Fibroblast of skin of back (primary cell): ENCODE results near the gene LRP2.
A peak's percentile ranks its signal among the peaks of the same experiment; 100 is the strongest.

Source experiments
- DNase-seq: peaks from one replicate; pipeline ENCODE4 v3.0.0-alpha.2; 2013

LRP2 gene

DNA sequence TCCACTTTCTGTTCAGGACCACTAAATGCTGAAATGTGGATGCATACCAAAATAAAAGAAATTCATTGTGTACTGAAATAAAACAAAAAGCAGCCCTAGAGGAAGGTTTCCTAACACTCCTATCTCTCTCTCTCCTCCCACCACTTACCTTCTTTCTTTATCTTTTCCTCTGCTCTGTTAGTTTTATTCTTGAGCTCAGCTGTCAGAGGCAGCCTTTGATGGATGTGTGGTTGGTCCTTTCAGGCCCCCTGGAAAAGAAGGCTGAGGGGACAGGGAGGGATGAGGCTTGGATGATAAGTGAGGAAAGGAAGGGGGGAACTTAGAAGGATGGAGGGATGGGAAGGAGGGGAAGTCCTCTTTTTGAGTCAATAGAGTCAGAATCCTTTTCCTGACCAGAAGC, 245.3 kb downstream of the LRP2 start:
- DNase-seq, result no peak

GRCh38 chr2:169116327-169116726, 246.0 kb downstream of the LRP2 start:
- no peak for DNase-seq

GRCh38 chr2:169114056-169114455, 248.3 kb downstream of the LRP2 start:
- DNase-seq, result no peak

DNA sequence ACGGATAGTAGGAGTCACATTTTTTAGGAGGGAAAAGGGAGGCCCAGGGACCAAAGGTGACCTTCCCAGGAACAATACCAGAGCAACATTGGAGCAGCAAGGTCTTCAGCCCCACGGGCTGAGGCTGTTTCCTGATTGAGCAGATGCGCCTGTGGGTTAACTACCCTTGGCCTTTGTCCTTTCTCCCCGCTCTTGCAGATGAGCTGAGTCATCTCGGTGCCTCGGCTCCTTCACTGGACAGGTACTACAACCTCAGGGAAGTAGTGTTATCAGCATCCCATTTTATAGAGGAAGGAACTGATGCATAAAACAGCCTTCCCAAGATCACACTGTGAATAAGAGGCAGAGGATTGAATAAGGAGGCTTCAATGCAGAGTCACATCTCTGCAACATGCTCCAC, 249.5 kb downstream of the LRP2 start:
- no peak for DNase-seq

DNA sequence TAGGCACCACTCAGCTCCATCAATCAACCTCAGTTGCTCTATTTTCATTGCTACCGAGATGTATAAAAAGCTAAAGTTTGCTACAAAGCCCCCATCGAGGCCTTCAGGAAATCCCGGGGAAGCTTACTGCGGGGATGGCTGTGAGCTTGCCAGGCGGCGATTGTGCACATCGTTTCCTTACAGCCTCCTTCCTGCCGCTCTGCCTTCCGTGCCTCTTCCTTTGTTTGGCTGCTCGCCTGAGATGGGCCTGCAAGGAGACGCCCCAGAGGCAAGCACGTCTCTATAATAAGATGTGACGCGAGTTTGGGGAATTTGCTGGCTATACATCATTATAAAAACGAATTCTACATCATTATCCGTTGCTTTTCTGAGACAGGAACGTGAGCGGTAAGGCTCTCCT, 251.4 kb downstream of the LRP2 start:
- DNase-seq, result no peak

DNA sequence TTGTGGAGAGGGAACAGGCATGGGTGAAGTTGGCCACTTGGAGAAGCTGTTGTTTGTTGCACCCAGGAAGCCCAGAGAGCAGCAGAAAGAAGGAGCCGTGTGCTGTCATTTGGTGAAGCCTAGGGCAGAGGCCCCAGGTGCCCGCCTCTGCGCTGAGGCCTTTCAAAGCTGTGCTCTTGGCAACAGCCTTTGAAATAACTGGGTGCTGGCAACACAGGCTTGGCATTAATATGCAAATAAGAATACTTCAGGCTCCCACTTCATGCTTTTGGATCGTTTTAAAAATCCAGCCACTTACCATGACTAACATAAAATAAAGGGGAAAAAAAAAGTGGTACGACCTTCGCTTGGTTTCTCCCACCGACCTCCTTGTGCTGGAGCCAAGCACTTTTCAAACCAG, 251.9 kb downstream of the LRP2 start:
- DNase-seq, result no peak

DNA sequence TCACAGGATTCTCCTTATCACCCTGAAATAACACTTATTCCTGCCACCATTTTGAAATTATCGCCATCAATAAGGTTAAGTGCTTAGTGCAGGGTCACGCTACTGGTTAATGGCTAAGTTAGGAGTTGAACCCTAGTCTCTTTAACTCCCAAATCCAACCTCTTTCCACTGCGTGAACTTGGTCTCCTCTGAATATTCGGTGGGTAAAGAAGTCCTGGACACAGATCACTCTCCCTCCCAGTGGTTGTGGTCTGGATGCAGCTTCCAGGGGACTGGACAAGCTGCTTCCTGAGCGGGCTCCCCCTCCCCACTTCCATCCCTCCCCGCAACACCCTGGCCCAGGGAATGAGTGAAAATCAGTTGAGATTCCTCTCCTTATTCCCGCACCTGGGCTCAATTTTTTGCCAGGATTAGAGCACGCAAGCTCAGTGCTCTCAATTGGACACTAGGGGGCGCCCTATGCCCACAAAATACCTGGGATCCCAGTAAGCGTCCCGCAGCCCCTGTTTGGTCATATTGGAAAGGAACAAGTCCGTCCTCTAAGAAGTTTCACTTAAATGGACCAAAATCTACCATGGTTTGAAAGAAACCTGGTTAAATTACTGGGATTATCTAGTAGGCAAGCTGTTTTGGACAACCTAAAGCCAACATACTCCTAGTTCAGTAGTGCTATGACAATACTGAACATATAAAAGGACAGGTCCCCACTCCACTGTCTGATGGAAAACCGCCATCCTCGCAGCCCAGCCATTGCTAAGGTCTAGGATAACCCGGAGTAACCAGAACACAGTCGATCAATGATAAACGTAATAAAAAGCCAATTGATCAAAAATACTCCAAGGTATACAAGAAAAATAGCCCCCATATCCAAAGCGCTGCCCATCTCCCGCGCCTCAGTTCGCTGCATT, 252.6 kb downstream of the LRP2 start:
- peak; percentile 55 for DNase-seq

GRCh38 chr2:169108099-169108884, 254.0 kb downstream of the LRP2 start:
- DNase-seq, result no peak

DNA sequence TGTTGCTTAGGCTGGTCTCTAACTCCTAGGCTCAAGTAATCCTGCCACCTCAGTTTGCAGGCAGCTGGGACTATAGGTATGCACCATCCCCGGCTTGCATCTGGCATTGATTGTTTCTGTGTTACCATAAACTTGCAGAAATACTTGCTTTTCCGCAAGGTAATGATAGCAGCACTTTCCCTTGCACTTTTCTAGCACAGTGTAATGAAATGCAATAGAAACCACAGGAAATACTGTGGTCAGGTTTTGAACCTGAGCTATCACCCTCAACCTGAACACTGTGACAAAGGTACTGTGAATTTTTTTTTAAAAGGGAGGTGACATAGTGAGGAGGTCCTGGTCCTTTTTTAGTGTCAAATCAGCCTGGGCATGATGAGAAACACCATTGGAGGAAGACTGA, 254.7 kb downstream of the LRP2 start:
- DNase-seq, result no peak

DNA sequence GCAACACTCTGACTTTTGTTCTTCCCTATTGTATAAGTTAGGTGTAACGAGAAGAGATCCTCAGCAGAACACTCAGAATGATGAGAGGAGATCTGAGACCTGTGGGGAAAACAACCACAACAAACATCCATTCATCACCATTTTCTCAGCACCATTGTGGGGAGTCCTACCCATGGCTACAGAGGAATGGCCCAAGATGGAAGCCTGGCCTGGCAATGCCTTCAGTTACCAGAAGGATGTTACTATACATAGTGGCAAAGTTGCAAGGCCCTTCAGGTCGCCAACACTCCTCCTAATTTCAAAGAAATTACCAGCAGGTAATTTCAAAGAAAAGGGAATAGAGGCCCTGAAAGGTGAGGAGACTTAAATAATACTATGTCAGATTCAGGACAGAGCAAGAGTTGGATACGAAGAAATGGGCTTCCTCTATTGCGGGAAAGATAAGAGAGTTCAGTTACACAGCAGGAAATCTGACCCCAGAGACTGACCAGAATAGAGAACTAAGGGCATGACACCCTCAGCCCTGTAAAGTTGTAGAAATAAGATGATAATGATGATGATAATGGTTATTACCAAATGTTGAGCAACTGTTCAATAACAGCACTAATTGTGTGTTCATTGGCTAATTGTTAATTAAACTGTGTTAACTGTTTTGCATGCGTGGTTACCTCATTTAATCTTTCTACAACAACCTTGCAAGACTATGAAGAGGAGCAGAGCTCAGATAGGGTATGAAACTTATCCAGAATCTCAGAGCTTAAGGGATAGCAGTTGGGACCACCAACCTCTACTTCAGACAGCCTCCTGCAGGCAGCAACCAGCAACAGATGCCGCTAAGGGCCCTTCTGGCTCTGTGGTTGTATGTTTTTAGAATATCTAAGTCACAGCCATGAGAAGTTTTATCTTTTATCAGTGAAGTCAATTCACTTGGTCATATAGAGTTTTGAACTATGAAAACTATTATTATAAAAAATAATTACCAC, 255.5 kb downstream of the LRP2 start:
- DNase-seq, result no peak

- DNase-seq, result no peak
These were observed 256.2 kb downstream of the LRP2 start for GRCh38 chr2:169106134-169106533.

GRCh38 chr2:169105476-169105875, 256.9 kb downstream of the LRP2 start:
- DNase-seq, result no peak

- no peak for DNase-seq
These were observed 257.5 kb downstream of the LRP2 start for GRCh38 chr2:169104848-169105247.

GRCh38 chr2:169095621-169096105, 266.7 kb downstream of the LRP2 start:
- peak; percentile 73 for DNase-seq

DNA sequence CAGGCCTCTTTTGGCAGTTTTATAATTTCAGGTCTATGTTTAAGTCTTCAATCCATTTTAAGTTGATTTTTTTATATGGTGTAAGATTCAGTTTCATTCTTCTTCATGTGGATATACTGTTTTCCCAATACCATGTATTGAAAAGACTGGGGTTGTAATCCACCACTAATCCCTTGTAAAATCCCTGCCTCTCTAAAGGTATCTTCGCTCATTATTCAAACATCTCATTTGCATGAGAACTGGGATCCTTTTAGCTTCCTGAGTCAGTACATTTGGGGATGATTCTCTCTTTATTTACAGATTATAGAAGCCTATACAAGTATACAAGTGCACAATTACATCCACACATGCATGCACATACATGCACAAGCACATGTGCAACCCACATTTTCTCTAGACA, 267.7 kb downstream of the LRP2 start:
- no peak for DNase-seq

- DNase-seq, result no peak
These were observed 268.8 kb downstream of the LRP2 start for GRCh38 chr2:169093535-169093934.

- DNase-seq, result no peak
These were observed 270.4 kb downstream of the LRP2 start for GRCh38 chr2:169091761-169092519.

GRCh38 chr2:169091256-169091655, 271.1 kb downstream of the LRP2 start:
- no peak for DNase-seq

GRCh38 chr2:169090133-169090820, 272.1 kb downstream of the LRP2 start:
- DNase-seq, result peak; percentile 15

DNA sequence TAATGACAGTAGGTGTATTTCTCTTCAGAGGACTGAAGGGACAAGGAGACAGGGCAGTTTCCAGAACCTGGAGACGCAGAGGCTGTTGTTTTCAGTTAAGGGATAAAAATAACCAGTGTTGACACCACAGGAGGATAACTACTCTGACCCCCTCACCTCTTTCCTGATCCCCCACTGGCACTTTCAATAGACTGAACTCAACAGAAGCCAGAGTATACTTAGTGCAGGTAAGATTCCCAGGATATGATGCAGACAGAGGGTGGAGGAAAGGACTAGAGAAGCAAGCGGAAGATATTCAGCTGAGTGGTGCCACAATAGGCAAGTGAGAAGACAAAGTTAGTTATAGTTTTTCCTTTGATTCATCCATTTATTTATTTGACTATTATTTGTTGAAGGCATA, 273.2 kb downstream of the LRP2 start:
- DNase-seq, result no peak
